C4-2B (cell line): ENCODE measurements around the gene CDKL1.

Source experiments
- ZFX ChIP-seq: fragments of 450-650 bp; IDR thresholded peaks from 2 replicates; pipeline ENCODE4 v1.6.1; 2017
- TF ChIP-seq, protein P1 (sequence below): fragments of 450-650 bp; conservative IDR thresholded peaks from 2 replicates; pipeline ENCODE4 v1.5.1; 2017; ENCODE audit warnings: mild to moderate bottlenecking

GRCh38 chr14:50339178-50339804, 57.4 kb downstream of the CDKL1 start:
- TF ChIP-seq, protein P1, sequence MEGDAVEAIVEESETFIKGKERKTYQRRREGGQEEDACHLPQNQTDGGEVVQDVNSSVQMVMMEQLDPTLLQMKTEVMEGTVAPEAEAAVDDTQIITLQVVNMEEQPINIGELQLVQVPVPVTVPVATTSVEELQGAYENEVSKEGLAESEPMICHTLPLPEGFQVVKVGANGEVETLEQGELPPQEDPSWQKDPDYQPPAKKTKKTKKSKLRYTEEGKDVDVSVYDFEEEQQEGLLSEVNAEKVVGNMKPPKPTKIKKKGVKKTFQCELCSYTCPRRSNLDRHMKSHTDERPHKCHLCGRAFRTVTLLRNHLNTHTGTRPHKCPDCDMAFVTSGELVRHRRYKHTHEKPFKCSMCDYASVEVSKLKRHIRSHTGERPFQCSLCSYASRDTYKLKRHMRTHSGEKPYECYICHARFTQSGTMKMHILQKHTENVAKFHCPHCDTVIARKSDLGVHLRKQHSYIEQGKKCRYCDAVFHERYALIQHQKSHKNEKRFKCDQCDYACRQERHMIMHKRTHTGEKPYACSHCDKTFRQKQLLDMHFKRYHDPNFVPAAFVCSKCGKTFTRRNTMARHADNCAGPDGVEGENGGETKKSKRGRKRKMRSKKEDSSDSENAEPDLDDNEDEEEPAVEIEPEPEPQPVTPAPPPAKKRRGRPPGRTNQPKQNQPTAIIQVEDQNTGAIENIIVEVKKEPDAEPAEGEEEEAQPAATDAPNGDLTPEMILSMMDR = no peak
- no peak for TF ChIP-seq ZFX
